Germinal center (tissue), 1 donor: ENCODE measurements around the gene INPP4B.

Experiments used
- DNase-seq: peaks from one replicate; pipeline ENCODE4 v3.0.0; 2012; ENCODE audit warnings: mixed read lengths, low spot score

INPP4B gene

GRCh38 chr4:142130666-142131065, 715.4 kb downstream of the INPP4B start:
- DNase-seq, result no peak

GRCh38 chr4:142129931-142130330, 716.2 kb downstream of the INPP4B start:
- no peak for DNase-seq

- no peak for DNase-seq
Measured at GRCh38 chr4:142129473-142129872, 716.6 kb downstream of the INPP4B start.

GRCh38 chr4:142128529-142128928, 717.6 kb downstream of the INPP4B start:
- no peak for DNase-seq

GRCh38 chr4:142126890-142127497, 719.1 kb downstream of the INPP4B start:
- peak; percentile 3 for DNase-seq

GRCh38 chr4:142124874-142125273, 721.2 kb downstream of the INPP4B start:
- no peak for DNase-seq

- DNase-seq, result no peak
Measured at GRCh38 chr4:142121448-142122350, 724.4 kb downstream of the INPP4B start.

GRCh38 chr4:142120921-142121320, 725.2 kb downstream of the INPP4B start:
- no peak for DNase-seq

GRCh38 chr4:142112451-142112850, 733.6 kb downstream of the INPP4B start:
- DNase-seq, result no peak

GRCh38 chr4:142110136-142110535, 736.0 kb downstream of the INPP4B start:
- DNase-seq, result no peak

GRCh38 chr4:142104041-142104440, 742.1 kb downstream of the INPP4B start:
- DNase-seq, result no peak

- DNase-seq, result no peak
Measured at GRCh38 chr4:142101401-142101800, 744.7 kb downstream of the INPP4B start.

GRCh38 chr4:142100941-142101340, 745.2 kb downstream of the INPP4B start:
- no peak for DNase-seq

GRCh38 chr4:142098900-142099545, 747.1 kb downstream of the INPP4B start:
- DNase-seq, result no peak

GRCh38 chr4:142098380-142098779, 747.7 kb downstream of the INPP4B start:
- no peak for DNase-seq

GRCh38 chr4:142097015-142097414, 749.1 kb downstream of the INPP4B start:
- DNase-seq, result no peak

- no peak for DNase-seq
Measured at GRCh38 chr4:142095886-142096605, 750.1 kb downstream of the INPP4B start.

- DNase-seq, result no peak
Measured at GRCh38 chr4:142092941-142093340, 753.2 kb downstream of the INPP4B start.

GRCh38 chr4:142091691-142092182, 754.4 kb downstream of the INPP4B start:
- DNase-seq, result no peak

- DNase-seq, result no peak
Measured at GRCh38 chr4:142091085-142091513, 755.0 kb downstream of the INPP4B start.

- no peak for DNase-seq
Measured at GRCh38 chr4:142088906-142089305, 757.2 kb downstream of the INPP4B start.
